Neural progenitor cell (in vitro differentiated cells): ENCODE measurements around the gene MARS1.

Source experiments
- CTCF ChIP-seq: fragments of 200-600 bp; sonication (generic); IDR thresholded peaks from 2 replicates; pipeline ENCODE4 v1.5.1; 2017; ENCODE audit warnings: antibody characterized with exemption, mild to moderate bottlenecking
- EZH2 ChIP-seq: fragments of 200-600 bp; sonication (generic); IDR thresholded peaks from 2 replicates; pipeline ENCODE4 v1.6.1; 2017; ENCODE audit warnings: antibody characterized with exemption, mild to moderate bottlenecking, moderate library complexity

- TF ChIP-seq CTCF (no peak), EZH2 (no peak)
Measured at GRCh38 chr12:57465030-57465746, 22.7 kb upstream of the MARS1 start.
